Glutamatergic neuron (in vitro differentiated cells): Measurements from ENCODE around the gene G6PD. TPM values are rescaled to one million over a fixed set of nuclear protein-coding genes. Genes with fewer than 3 reads are reported as not detected.

ENCODE experiments used
- DNase-seq: peaks from one replicate; pipeline ENCODE4 v3.0.0; 2022
- H3K27ac Mint-ChIP-seq: one replicate; pipeline ENCODE4 v1.8.0; 2020; ENCODE audit warnings: mild to moderate bottlenecking, mixed read lengths, inconsistent platforms; ENCODE audit not compliant: unreplicated experiment
- H3K27me3 Mint-ChIP-seq: one replicate; pipeline ENCODE4 v1.8.0; 2020; ENCODE audit warnings: mild to moderate bottlenecking, moderate library complexity, mixed read lengths, inconsistent platforms; ENCODE audit not compliant: unreplicated experiment
- H3K36me3 Mint-ChIP-seq: one replicate; pipeline ENCODE4 v1.8.0; 2020; ENCODE audit warnings: mild to moderate bottlenecking, mixed read lengths, inconsistent platforms; ENCODE audit not compliant: unreplicated experiment
- H3K4me1 Mint-ChIP-seq: one replicate; pipeline ENCODE4 v1.8.0; 2020; ENCODE audit warnings: mild to moderate bottlenecking, low read depth, mixed read lengths, inconsistent platforms; ENCODE audit not compliant: unreplicated experiment
- H3K4me3 Mint-ChIP-seq: one replicate; pipeline ENCODE4 v1.8.0; 2020; ENCODE audit warnings: mild to moderate bottlenecking, mixed read lengths, inconsistent platforms; ENCODE audit not compliant: unreplicated experiment
- H3K9me3 Mint-ChIP-seq: one replicate; pipeline ENCODE4 v1.8.0; 2020; ENCODE audit warnings: mild to moderate bottlenecking, moderate library complexity, mixed read lengths, inconsistent platforms; ENCODE audit not compliant: unreplicated experiment
- CTCF ChIP-seq: fragments of 200-600 bp; sonication (generic); IDR thresholded peaks from one replicate; pipeline ENCODE4 v1.5.0; 2021; ENCODE audit not compliant: partially characterized antibody, unreplicated experiment
- total RNA-seq: library from RNA; stranded (reverse); fragmentation: NEBNext Ultra II Directional; extraction: Animal tissue kit (Norgen Biotek cat#: 25700); gene quantifications from one replicate; pipeline ENCODE4 v1.2.1, GENCODE V29; 2021; ENCODE audit not compliant: unreplicated experiment

The G6PD gene
- total RNA-seq, 1 donor from 2014 or later = 122 TPM

- Mint-ChIP-seq H3K9me3 (peaks cover 4% of the 10 kb centered on the region), H3K36me3 (no peaks in the 10 kb centered on the region), H3K4me1 (no peaks in the 10 kb centered on the region), H3K27ac (no peak within 1 kb of the TSS), H3K27me3 (no peaks in the 10 kb centered on the region), H3K4me3 (peak within 1 kb of the TSS; percentile 74)
- DNase-seq = peak; percentile 55
- no peak for TF ChIP-seq CTCF
Measured at GRCh38 chrX:154486396-154487207, 60.0 kb downstream of the G6PD start, which contains the start of gene UBL4A. Gene UBL4A, minus strand, starts transcription at chrX:154486615. Its CDS starts 31 bp downstream, at chrX:154486584.

GRCh38 chrX:154486052-154486395, 60.6 kb downstream of the G6PD start:
- Mint-ChIP-seq H3K36me3 (no peaks in the 10 kb centered on the region), H3K4me3 (no peak overlapping the region), H3K4me1 (no peaks in the 10 kb centered on the region), H3K9me3 (peaks cover 4% of the 10 kb centered on the region), H3K27me3 (no peaks in the 10 kb centered on the region), H3K27ac (no peak overlapping the region)
- peak; percentile 39 for DNase-seq
- no peak for TF ChIP-seq CTCF

- DNase-seq = no peak
- Mint-ChIP-seq H3K27me3 (no peaks in the 10 kb centered on the region), H3K9me3 (peaks cover 4% of the 10 kb centered on the region), H3K4me1 (no peaks in the 10 kb centered on the region), H3K36me3 (no peaks in the 10 kb centered on the region), H3K4me3 (peak overlapping the region; percentile 46), H3K27ac (no peak overlapping the region)
- no peak for TF ChIP-seq CTCF
Measured at GRCh38 chrX:154485150-154486051, 61.2 kb downstream of the G6PD start.

GRCh38 chrX:154484255-154485149, 62.1 kb downstream of the G6PD start:
- no peaks in the 10 kb centered on the region for H3K36me3 Mint-ChIP-seq
- H3K4me3 Mint-ChIP-seq = no peak overlapping the region
- peaks cover under 1% of the 10 kb centered on the region for H3K9me3 Mint-ChIP-seq
- peaks cover 1% of the 10 kb centered on the region for H3K27me3 Mint-ChIP-seq
- no peak overlapping the region for H3K27ac Mint-ChIP-seq
- no peak for DNase-seq
- H3K4me1 Mint-ChIP-seq = no peaks in the 10 kb centered on the region
- TF ChIP-seq CTCF = no peak
